Thyroid gland (tissue), 4 donors: Measurements from ENCODE around the gene MITF.

Experiments used
- CTCF ChIP-seq, 6 experiments: fragments of 200-600 bp in 3 of 6; fragments of 450-650 bp in 3 of 6; sonication (generic) in 3 of 6; IDR thresholded peaks; one replicate each; pipeline ENCODE4 v1.5.1; 2016 to 2019; ENCODE audit warnings: antibody characterized with exemption in 6 of 6, mild to moderate bottlenecking in 2 of 6, inconsistent platforms in 1 of 6, moderate library complexity in 1 of 6
- POLR2A ChIP-seq, 2 donors: fragments of 450-650 bp; IDR thresholded peaks; one replicate each; pipeline ENCODE4 v1.6.1; 2017; ENCODE audit warnings: antibody characterized with exemption in 2 of 2, mild to moderate bottlenecking in 2 of 2, moderate library complexity in 1 of 2

GRCh38 chr3:69842351-69842750, 103.1 kb downstream of the MITF start:
- TF ChIP-seq CTCF (IDR thresholded peaks at IDR 0.05) (no peak), POLR2A (IDR thresholded peaks at IDR 0.05) (no peak)
